Measurements from ENCODE around the gene CSMD2. TPM values are rescaled to one million over a fixed set of nuclear protein-coding genes. Genes with fewer than 3 reads are reported as not detected.

CSMD2 gene
- total and polyA plus RNA-seq, 2 of the 4 experiments (the other 2 are of a cell fraction), result under 0.01 to 0.36 TPM

GRCh38 chr1:33849211-33849610 is 315.8 kb downstream of the CSMD2 start:
- no peaks in the 10 kb centered on the region for H3K36me3 ChIP-seq (ENCODE audit: control insufficient read depth, insufficient read depth, low read length)
- TF ChIP-seq SMC3 (IDR thresholded peaks at IDR 0.05; ENCODE audit: low read depth, low read length), result no peak
- no peak for TF ChIP-seq MAFK (IDR thresholded peaks at IDR 0.05; ENCODE audit: low read depth, low read length)
- no peak for TF ChIP-seq NFE2L2 (IDR thresholded peaks at IDR 0.05; ENCODE audit: low read depth, low read length)
- TF ChIP-seq POLR2A (IDR thresholded peaks at IDR 0.05; ENCODE audit: low read depth, low read length), result no peak
- TF ChIP-seq CTCF (conservative IDR thresholded peaks at IDR 0.05; ENCODE audit: low read depth, low read length), result no peak
- TF ChIP-seq MAZ (IDR thresholded peaks at IDR 0.05; ENCODE audit: borderline replicate concordance, low read depth, low read length), result no peak
- TF ChIP-seq RAD21 (IDR thresholded peaks at IDR 0.05; ENCODE audit: low read length), result no peak
- TF ChIP-seq USF2 (IDR thresholded peaks at IDR 0.05; ENCODE audit: low read depth, low read length), result no peak
- no peak for TF ChIP-seq FOS (IDR thresholded peaks at IDR 0.05; ENCODE audit: low read depth, low read length)
- TF ChIP-seq ELK1 (IDR thresholded peaks at IDR 0.05; ENCODE audit: borderline replicate concordance, low read depth, low read length), result no peak
- TF ChIP-seq CHD1 (IDR thresholded peaks at IDR 0.05; ENCODE audit: low read depth, low read length), result no peak
- no peak for TF ChIP-seq CEBPB (IDR thresholded peaks at IDR 0.05; ENCODE audit: low read depth, low read length)
- TF ChIP-seq MXI1 (IDR thresholded peaks at IDR 0.05; ENCODE audit: borderline replicate concordance, low read depth, low read length), result no peak
- no peak for TF ChIP-seq BHLHE40 (IDR thresholded peaks at IDR 0.05; ENCODE audit: low read depth, low read length)
- TF ChIP-seq RCOR1 (IDR thresholded peaks at IDR 0.05; ENCODE audit: insufficient replicate concordance, low read length), result no peak
- no peak for TF ChIP-seq RFX5 (IDR thresholded peaks at IDR 0.05; ENCODE audit: low read depth, low read length)
- no peak overlapping the region for H2AK5ac ChIP-seq (ENCODE audit: low read depth, low read length)
- no peak overlapping the region for H3K56ac ChIP-seq (ENCODE audit: extremely low read depth, insufficient read depth, low read length)
- no peaks in the 10 kb centered on the region for H3K4me1 ChIP-seq (ENCODE audit: control insufficient read depth, insufficient read depth, low read length)
- no peak overlapping the region for H2BK15ac ChIP-seq (ENCODE audit: low read depth, low read length)
- no peak overlapping the region for H4K8ac ChIP-seq (ENCODE audit: low read depth in 2 of 2, low read length in 2 of 2)
- H2AFZ ChIP-seq (replicated peaks; ENCODE audit: low read length, poor library complexity), result no peak overlapping the region
- no peak overlapping the region for H4K5ac ChIP-seq (ENCODE audit: low read depth, low read length)
- H3K79me1 ChIP-seq (ENCODE audit: low read depth in 1 of 2, low read length in 2 of 2), result no peaks in the 10 kb centered on the region
- ATAC-seq (ENCODE audit: low read depth), result no peak
- H3K14ac ChIP-seq (replicated peaks; ENCODE audit: low read depth, low read length), result no peak overlapping the region
- no peak overlapping the region for H2BK120ac ChIP-seq (ENCODE audit: low read depth, low read length)
- dilution Hi-C loops (cut with HindIII; ENCODE audit: low sequenced_read_pairs, unreplicated experiment) (no loop called here), in situ Hi-C loops (cut with MboI; ENCODE audit: low sequenced_read_pairs) (no loop called here), intact Hi-C loops (cut with micrococcal nuclease) (no loop called here)
- ChIA-PET POLR2A (ENCODE audit: unreplicated experiment) (no interaction called here), CTCF (no interaction called here)
- no peak for DNase-seq
- H3K9me3 ChIP-seq (ENCODE audit: control insufficient read depth, insufficient read depth, low read length), result peaks cover 15% of the 10 kb centered on the region
- H3K9ac ChIP-seq (ENCODE audit: low read depth, low read length), result no peak overlapping the region
- no peak overlapping the region for H3K23ac ChIP-seq (ENCODE audit: low read depth, low read length)
- BruUV-seq (replicated peaks), result no TSS peak
- H2BK5ac ChIP-seq (ENCODE audit: low read depth, low read length, poor library complexity, severe bottlenecking), result no peak overlapping the region
- H2BK20ac ChIP-seq (ENCODE audit: low read depth, low read length), result no peak overlapping the region
- no peak overlapping the region for H3K4me3 ChIP-seq (ENCODE audit: insufficient read depth, low read depth, low read length)
- no peak overlapping the region for H3K4me2 ChIP-seq (ENCODE audit: low read depth, low read length)
- no peak overlapping the region for H3K18ac ChIP-seq (ENCODE audit: low read depth, low read length)
- no peak overlapping the region for H3K27ac ChIP-seq (ENCODE audit: insufficient read depth, low read length)
- H4K91ac ChIP-seq (ENCODE audit: insufficient read depth, low read depth, low read length), result no peak overlapping the region
- WGBS, 2 experiments (ENCODE audit: extremely low coverage in 2 of 2, insufficient read length in 1 of 2), result no CpG with 5 or more reads among the region's 1 CpG
- no peak overlapping the region for H3K4ac ChIP-seq (ENCODE audit: low read depth, low read length)
- H3K9me1 ChIP-seq (ENCODE audit: insufficient read depth, low read length), result no peaks in the 10 kb centered on the region
- H3K27me3 ChIP-seq (ENCODE audit: control insufficient read depth, insufficient read depth, low read length), result no peaks in the 10 kb centered on the region
- H2AK9ac ChIP-seq (replicated peaks; ENCODE audit: low read depth, low read length, poor library complexity), result no peak overlapping the region
- H4K20me1 ChIP-seq (ENCODE audit: insufficient read depth, low read length), result no peaks in the 10 kb centered on the region
